ENCODE results near the gene RPL13. TPM values are rescaled to one million over a fixed set of nuclear protein-coding genes. Genes with fewer than 3 reads are reported as not detected.
A peak's percentile ranks its signal among the peaks of the same experiment; 100 is the strongest.

RPL13 gene
- total RNA-seq, 4 donors from 2014 or later = 4,137 to 5,837 (median 4,637) TPM

- TF ChIP-seq CTCF (IDR thresholded peaks at IDR 0.05) = no peak
- no peak for ATAC-seq (ENCODE audit: low FRiP score)
- no peak for DNase-seq (ENCODE audit: low spot score)
These were observed 16.7 kb downstream of the RPL13 start for GRCh38 chr16:89577055-89577759.

DNA sequence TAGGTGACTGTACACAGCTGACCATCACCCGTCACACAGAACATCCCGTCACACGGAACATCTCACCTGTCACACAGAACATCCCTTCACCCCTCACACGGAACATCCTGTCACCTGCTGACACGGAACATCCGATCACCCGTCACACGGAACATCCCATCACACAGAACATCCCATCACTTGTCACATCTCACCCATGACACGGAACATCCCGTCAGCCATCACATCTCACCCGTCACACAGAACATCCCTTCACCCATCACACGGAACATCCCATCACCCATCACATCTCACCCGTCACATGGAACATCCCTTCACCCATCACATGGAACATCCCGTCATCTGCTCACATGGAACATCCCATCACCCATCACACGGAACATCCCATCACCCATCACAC is 18.9 kb downstream of the RPL13 start:
- no peak for DNase-seq (ENCODE audit: low spot score)
- no peak for ATAC-seq (ENCODE audit: low FRiP score)
- TF ChIP-seq CTCF (IDR thresholded peaks at IDR 0.05) = no peak

DNA sequence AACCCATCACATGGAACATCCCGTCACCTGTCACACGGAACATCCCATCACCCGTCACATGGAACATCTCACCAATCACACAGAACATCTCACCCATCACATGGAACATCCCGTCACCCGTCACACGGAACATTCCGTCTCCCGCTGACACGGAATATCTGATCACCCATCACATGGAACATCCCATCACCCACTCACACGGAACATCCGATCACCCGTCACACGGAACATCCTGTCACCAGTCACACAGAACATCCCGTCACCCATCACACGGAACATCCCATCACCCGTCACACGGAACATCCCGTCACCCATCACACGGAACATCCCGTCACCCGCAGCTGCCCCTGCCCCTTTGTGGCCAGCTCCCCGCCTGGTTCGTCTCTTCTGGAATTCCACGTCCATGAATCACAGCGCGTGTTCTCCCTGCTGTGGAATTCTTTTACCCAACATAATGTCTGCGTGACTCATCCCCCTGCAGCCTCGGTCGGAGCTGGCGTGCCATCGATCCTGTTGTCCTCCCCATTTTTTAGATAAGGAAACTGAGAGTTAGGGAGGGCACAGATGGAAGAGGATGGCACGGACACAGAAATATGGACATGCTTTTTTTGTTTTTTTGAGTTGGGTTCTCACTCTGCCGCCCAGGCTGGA is 20.7 kb downstream of the RPL13 start:
- DNase-seq (ENCODE audit: low spot score) = no peak
- ATAC-seq (ENCODE audit: low FRiP score) = peak; percentile 83
- TF ChIP-seq CTCF (IDR thresholded peaks at IDR 0.05) = no peak

DNA sequence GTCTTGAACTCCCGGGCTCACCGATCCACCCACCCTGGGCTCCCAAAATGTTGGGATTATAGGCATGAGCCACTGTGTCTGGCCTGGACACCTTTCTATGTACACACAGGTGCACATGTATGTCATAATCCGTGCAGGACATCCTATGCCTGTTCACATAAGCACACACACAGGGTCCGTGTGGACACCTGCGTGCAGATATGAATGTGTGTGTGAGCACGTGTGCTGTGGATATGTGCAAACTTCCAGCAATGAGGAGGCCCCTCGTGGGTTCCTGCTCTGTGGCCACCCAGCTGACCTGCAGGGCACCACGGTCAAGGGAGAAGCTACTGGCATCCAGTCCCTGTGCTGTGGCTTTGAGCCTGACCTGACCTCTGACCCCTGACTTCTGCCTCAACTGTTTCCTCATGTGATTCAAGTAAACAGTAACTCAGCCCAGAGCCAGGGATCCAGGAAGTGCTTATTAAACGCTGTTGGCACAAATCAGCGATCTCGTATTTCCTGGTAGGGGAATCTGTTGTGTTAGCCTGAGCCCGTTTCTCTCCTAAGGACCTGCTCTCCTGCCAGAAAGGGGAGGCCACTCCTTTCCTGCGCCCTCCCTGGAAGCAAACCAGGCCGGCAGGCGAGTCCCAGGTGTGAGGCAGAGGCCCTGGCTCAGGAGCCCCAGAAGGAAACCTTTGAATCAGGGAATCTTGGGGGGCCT is 21.5 kb downstream of the RPL13 start:
- no peak for TF ChIP-seq CTCF (IDR thresholded peaks at IDR 0.05)
- DNase-seq (ENCODE audit: low spot score) = no peak
- peak; percentile 29 for ATAC-seq (ENCODE audit: low FRiP score)

DNA sequence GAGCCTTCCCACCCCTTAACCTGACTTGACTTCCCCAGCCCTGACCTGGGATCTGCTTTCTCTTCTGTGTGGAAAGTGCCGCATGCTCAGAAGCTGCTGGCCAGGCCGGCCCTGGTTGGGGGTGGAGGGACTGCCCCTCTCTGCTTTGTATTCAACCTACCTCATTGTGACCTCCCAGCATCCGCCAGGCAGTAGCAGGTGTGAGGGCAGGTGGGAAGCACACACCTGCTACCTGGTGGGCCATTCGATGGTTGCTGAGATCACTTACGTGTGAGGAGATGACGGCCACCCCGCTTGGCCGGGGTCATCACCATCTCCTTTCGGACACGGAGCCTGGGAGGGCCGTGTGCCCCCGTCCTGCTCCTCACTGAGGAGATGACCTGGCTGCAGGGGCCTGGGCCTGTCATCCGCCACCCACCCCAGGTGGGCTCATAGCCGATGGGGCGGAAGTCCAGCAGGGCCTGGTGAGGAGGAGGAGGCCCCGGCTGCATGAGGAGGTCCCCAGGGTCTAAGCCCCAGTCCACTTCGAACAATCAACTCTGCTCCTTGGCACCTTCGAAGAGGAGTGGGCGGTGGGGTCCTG is 22.2 kb downstream of the RPL13 start:
- TF ChIP-seq CTCF (IDR thresholded peaks at IDR 0.05) = no peak
- ATAC-seq (ENCODE audit: low FRiP score) (no peak), DNase-seq (ENCODE audit: low spot score) (no peak)

DNA sequence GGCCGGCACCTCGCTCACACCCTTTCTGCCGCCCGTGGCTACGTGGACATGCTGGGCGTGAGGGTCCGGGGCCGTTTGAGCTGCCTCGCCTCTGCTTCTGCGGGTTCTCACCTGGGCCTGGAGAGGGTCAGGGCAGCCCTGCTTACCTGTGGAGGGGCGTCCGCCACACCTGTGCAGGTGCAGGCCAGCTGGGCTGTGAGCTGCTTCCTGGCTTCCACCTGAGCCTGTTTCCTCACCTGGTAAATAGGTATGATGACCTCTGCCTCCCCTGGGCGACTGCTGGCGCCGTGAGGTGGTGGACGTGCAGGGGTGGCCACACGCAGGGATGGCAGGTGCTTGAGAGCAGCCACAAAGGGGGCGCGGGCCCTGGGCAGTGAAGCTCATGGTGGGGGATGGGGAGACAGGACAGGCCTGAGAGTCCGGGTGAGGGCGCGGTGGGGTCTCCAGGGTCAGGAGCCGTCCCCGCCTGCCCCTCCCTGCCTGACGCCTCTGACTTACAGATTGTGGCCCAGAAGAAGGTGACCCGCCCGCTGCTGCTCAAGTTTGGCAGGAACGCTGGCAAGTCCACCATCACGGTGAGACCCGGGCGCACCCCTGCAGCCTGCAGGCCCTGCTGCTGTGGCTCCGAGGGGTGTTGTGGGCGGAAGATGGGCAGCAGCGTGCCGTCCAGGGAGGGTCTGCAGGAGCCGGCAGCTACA is 22.9 kb downstream of the RPL13 start:
- ATAC-seq (ENCODE audit: low FRiP score) (no peak), DNase-seq (ENCODE audit: low spot score) (no peak)
- TF ChIP-seq CTCF (IDR thresholded peaks at IDR 0.05) = no peak
